Measurements from ENCODE around the gene DBI.
"Not testable (repeated sequence)": the region's sequence is repeated elsewhere in the genome, so short reads cannot be mapped to it uniquely, and the experiment has no call there.

The DBI gene

GRCh38 chr2:119366161-119366648 is 572 bp upstream of the DBI start:
- peak; percentile 27 to 43 for DNase-seq

- peak in 1 of 2 experiments; percentile 27 for DNase-seq
Measured at GRCh38 chr2:119367472-119368099, 809 bp downstream of the DBI start.

DNA sequence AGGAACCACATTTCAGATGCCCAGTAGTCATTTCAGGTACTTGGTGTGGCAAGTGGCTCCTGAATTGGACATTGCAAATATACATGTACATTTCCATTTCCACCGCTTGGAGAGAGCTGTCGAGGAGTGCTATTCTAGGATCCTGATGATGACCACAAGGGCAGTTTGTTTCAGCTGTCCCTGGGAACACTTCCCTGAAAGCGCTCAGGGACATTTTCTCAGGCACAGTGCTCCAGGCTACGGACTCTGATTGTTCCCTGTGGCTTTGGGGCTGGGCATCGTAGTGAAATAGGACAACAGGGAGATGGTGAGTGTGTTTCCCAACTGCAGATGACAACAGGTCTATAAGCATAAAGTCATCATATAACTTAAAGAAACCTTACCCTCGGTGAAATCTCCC is 3.1 kb downstream of the DBI start:
- no peak for DNase-seq

DNA sequence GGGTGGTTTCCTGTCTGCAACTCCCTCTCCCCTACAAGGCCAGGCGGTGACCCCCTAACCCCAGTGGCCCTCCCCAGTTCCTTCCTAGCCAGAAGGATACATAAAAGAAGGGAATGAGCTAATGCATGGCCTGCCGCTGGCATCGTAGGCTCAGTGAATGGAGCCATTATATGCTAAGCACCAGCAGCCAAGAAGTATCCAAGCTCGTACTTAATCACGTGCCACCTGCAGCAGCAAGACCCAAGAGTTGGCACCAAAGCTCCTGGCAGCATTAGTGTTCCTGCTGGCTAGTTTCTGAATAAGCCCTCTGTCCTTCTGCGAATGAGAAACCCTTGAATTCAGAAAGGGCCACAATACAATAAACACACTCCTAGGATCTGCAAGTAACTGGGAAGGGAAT is 4.3 kb downstream of the DBI start:
- DNase-seq: no peak

DNA sequence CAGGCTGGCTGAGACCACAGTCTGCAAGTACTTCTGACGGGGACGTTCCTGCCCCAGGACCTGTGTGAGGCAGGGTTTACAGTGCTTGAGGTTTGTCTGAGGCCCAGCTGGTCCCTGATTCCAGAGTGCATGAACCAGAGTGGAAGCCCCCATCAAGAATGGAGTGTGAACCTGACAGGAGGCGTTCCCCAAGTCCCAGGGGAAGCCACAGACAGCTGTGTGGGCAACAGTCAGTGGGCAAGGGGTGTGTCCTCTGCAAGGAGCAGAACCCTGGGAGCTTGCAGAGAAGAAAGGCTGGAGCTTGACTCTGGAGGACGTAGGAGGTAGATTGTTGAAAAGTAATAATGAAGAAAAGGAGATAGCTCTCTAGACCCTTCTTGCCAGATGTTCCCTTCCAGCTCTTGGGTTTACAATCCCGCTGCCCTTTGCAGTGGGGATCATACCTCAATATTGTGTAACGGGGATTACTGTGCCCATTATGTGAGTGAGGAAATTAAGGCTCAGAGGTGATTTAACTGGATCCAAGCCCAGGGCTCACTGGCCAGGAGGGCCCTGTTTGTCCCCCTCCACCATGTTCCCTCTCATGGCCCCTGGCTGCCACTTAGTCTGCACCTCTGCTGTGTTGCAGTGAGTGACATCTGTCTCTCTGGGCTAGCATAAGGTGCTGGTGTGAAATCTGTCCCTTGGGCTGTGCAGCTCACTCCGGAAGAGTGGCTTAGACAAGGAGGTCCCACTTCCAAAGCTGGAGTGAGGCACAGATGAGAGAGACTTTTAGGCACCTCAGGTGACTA is 6.2 kb downstream of the DBI start:
- DNase-seq: no peak

GRCh38 chr2:119373907-119374745 is 7.3 kb downstream of the DBI start:
- not testable (repeated sequence) for DNase-seq

- not testable (repeated sequence) for DNase-seq
Measured at GRCh38 chr2:119376406-119376805, 9.6 kb downstream of the DBI start.

DNA sequence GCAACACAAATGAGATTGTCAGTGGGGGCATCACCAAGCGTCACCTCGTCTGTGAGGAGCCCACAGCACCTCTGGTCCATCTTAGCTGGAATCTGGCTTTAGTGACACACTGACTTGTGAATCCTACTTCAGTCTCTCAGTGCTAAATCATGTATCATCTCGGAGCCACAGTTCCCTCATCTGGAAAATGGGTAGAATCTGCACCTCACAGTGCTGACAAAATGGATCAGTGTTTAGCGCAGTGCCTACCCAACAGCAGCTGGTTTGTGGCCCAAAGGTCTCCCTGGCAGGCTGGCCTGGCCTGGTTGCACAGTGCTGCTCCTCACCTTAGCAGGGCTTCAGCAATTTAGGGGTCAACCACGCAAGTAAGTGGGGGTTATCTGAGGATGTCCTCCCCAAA is 10.0 kb downstream of the DBI start:
- no peak for DNase-seq

DNA sequence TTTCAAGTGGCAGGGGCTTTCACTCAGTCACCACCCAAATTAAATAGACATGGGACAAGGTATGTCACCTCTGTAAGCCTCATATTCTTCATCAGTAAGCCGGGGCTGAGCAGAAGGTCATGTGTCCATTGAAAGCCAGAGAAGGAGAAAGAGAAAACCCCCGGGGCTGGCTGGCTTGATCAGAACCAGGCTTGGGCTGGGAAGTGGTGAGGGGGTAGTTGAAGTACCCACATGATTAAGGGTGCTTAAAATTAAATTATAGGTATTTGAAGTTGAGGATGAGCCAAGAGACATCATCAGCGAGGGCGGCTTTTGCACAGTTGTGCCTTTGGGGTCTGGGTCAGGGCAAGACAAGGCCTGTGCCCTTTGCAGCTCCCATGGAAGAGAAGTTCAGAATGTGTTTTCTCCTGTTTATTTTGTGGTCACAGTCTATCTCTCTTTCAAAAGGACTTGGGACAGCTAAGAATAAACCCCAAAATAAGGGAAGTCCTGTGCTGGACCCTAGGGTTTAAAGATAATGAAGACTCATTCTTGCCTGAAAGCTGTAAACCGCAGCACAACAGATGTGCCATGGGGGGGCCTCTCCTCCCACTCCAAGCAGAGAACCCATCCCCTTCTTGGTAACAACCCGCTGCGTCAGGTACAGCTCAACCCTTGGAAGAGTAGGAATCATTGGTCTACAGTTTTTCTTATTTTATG is 10.7 kb downstream of the DBI start:
- peak; percentile 56 to 62 for DNase-seq

DNA sequence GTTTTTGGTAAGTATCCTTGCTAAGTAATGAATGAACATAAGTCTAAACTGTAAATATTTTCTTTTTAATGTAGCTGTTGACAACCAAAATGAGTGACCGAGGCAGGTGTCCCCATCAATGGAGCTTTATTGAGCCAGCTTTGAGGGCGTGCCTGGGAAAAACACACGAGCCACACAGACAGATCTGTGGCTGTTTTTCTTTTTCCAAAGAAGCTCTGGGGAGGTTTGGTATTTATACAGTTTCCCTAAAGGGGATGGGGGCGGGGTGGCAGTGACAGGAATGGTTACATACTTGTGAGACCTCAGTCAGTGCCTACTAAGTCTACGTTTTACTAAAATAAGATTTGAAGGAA is 11.2 kb downstream of the DBI start:
- DNase-seq: no peak

- no peak for DNase-seq
Measured at GRCh38 chr2:119378566-119378965, 11.8 kb downstream of the DBI start.

GRCh38 chr2:119383410-119384140 is 16.8 kb downstream of the DBI start:
- no peak for DNase-seq

DNA sequence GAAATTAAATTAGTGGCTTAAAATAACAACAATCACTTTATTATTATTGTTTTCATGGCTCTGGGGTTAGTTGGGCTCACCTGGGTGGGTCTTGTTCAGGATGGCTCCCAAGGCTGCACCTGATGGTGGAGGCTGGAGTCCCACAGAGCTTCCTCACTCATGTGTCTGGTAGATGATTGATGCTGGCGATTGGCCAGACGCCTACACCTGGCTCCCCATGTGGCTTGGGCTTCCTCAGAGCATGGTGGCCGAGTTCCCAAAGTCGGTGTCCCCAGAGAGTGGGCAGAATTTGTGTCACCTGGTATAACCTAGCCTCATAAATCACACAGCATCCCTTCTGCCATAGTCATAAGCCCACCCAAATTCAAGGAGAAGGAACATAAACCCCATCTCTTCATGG is 18.2 kb downstream of the DBI start:
- DNase-seq: no peak

DNA sequence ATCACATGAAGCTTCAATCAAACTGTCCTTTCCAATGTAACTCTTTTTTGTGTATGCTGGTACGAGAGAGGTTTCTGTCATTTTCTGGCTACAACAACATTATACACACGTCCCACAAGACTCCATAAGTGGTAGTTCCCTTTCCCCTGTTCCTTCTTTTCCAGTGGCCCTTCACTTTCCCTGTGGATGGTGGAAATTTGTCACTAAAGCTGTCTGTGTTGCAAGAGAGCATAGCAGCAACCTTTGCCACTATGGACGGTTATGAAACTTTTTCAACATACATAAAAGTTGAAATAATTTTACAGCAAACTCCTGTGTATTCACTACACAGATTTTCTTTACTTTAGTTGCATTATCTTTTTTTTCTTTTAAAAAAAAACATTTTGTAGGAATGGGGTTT is 18.7 kb downstream of the DBI start:
- DNase-seq: peak; percentile 25 to 26

GRCh38 chr2:119387381-119388129 is 20.8 kb downstream of the DBI start:
- peak; percentile 87 for DNase-seq

DNA sequence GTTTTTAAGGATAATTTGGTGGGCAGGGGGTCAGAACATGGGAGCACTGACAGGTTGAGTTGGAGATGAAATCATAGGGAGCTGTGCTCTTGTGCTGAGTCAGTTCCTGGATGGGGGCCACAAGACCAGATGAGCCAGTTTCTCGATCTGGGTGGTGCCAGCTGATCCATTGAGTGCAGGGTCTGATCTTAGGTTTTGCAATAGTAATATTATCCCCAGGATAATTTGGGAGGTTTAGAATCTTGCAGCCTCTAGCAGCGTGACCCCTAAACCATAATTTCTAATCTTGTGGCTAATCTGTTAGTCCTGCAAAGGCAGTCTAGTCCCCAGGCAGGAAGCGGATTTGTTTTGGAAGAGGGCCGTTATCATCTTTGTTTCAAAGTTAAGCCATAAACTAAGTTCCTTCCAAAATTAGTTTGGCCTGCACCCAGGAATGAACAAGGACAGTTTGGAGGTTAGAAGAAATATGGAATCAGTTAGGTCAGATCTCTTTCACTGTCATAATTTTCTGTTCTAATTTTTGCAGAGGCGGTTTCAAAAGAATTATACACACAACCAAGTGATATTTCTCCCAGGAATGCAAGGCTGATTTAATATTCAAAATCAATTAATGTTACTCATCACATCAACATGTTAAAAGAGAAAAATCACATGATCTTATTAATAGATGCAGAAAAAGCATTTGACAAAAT is 23.0 kb downstream of the DBI start:
- DNase-seq: no peak

DNA sequence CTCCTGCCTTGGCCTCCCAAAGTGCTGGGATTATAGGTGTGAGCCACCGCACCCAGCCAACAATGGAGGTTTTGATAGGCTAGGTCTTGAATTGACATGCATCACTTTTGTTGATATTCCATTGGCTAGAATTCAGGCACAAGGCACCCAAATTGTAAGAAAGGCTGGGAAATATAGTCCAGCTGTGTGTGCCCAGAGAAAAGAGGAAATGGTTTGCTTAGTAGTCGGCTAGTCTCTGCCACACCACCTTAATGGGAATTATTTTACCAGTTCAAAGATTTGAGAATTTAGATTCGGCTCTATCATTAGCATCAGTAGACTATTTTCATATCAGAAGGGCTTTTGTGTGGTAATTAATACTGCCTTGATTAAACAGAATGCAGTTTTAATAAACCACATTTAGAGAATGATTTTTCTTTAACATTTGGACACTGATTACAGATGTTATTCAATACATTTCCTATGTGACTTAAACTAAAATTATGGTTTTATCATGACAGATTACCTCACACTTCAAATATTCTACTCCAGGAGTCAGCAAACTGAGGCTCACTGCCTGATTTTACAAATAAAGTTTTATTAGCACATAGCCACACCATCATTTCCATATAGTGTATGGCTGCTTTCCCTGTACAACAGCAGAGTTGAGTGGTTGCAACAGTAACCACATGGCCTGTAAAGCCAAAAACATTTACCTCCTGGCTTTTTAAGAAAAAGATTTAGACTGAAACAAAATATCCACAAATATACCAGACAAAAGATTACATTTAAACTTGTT is 27.4 kb downstream of the DBI start:
- DNase-seq: no peak

DNA sequence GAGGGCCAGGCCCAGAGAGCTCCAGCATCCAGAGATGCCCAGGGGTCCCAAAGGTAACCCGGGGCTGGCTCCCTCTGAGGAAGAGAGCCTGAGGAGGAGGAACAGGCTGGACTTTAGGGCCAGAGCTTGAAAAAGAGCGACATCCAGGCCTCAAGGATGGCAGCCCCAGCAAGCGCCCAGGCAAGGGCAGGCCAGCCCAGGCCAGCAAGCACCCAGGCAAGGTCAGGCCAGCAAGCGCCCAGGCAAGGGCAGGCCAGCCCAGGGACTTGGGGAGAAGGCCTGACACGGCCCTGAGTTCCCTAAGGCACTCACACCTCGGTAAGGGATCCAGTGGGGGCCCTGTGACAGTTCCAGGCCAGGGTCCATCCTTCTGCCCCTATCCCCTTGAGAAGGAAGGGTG is 30.4 kb downstream of the DBI start:
- DNase-seq: no peak

DNA sequence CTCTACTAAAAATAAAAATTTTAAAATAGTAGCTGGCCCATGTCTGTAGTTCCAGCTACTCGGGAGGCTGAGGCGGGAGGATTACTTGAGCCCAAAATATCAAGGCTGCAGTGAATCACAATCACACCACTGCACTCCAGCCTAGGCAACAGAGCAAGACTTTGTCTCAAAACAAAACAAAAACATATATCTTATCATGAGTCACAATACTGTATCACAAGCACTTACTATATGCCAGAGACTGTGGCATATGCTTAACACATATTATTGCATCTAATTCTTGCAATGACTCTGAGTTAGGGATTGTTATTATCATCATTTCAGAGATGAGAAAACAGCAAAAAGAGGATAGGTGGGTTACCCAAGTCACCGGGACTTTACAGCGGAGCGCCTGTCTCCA is 35.3 kb downstream of the DBI start:
- DNase-seq: no peak

Data from AML-193 (cell line).